ENCODE results near the gene GATB. TPM values are rescaled to one million over a fixed set of nuclear protein-coding genes. Genes with fewer than 3 reads are reported as not detected.

Gene GATB
- total RNA-seq, 1 experiment from 2014 or later = 21.2 TPM

GRCh38 chr4:151782296-151782695 lies 21.5 kb upstream of the GATB start:
- H3K23me2 ChIP-seq (ENCODE audit: insufficient read length, low read depth, low read length, poor library complexity, severe bottlenecking) = no peaks in the 10 kb centered on the region
- H3K27ac Mint-ChIP-seq = no peak overlapping the region

More at GRCh38 chr4:151782296-151782695, 21.5 kb upstream of the GATB start:
- H4K20me1 ChIP-seq (ENCODE audit: control insufficient read depth, insufficient read depth, insufficient read length) = no peaks in the 10 kb centered on the region
- H3K9ac ChIP-seq (ENCODE audit: extremely low read depth, insufficient read length, low read length) = no peak overlapping the region
- H2BK15ac ChIP-seq (ENCODE audit: low read depth, low read length) = no peak overlapping the region
- H3K79me1 ChIP-seq (ENCODE audit: insufficient read depth, low read depth, low read length, poor library complexity, severe bottlenecking) = no peaks in the 10 kb centered on the region
- H3K4me1 ChIP-seq (ENCODE audit: insufficient read depth, low read length) = peaks cover 4% of the 10 kb centered on the region; the same call in 1 of the 2 replicates
- no peak for DNase-seq
- H3K27me3 ChIP-seq (ENCODE audit: insufficient read depth, low read length) = no peaks in the 10 kb centered on the region
- no CpG with 5 or more reads among the region's 1 CpG for WGBS (ENCODE audit: extremely low coverage, insufficient read length, low lambda C conversion rate)
- no peak overlapping the region for H3K4me3 Mint-ChIP-seq
- no peak overlapping the region for H3K4me2 ChIP-seq (ENCODE audit: insufficient read depth, insufficient read length, low read length)
- H3T11ph ChIP-seq (ENCODE audit: low read length) = no peak overlapping the region
- H3K79me2 ChIP-seq (ENCODE audit: insufficient read depth, low read length) = no peaks in the 10 kb centered on the region
- no peak overlapping the region for H3K14ac ChIP-seq (ENCODE audit: insufficient read depth, low read length)
- no peak overlapping the region for H3K4ac ChIP-seq (ENCODE audit: low read depth, low read length)
- no peak overlapping the region for H2AK5ac ChIP-seq (ENCODE audit: insufficient read length, low read length)
- H3K18ac ChIP-seq (ENCODE audit: insufficient read length, low read depth, low read length) = no peak overlapping the region
- H2AFZ ChIP-seq (ENCODE audit: low read length) = no peak overlapping the region
- H3K4me1 Mint-ChIP-seq = peaks cover 41 to 45% of the 10 kb centered on the region in 2 experiments
- H2BK20ac ChIP-seq (ENCODE audit: low read depth, low read length, poor library complexity, severe bottlenecking) = no peak overlapping the region
- H2BK12ac ChIP-seq (ENCODE audit: insufficient read length, low read depth, low read length) = no peak overlapping the region
- no peak overlapping the region for H2BK5ac ChIP-seq (ENCODE audit: insufficient read length, low read length)
- TF ChIP-seq CTCF (conservative IDR thresholded peaks at IDR 0.05) = no peak
- no peak overlapping the region for H4K91ac ChIP-seq (ENCODE audit: insufficient read length, low read depth, low read length)
- no peak overlapping the region for H2BK120ac ChIP-seq (ENCODE audit: low read depth, low read length, poor library complexity, severe bottlenecking)
- no peak overlapping the region for H4K5ac ChIP-seq (ENCODE audit: insufficient read length, low read depth, low read length)
- no peak overlapping the region for H4K8ac ChIP-seq (replicated peaks; ENCODE audit: insufficient read length, low read depth, low read length)
- H3K9me3 ChIP-seq (ENCODE audit: control insufficient read depth, low read depth, low read length) = no peaks in the 10 kb centered on the region
- no peak overlapping the region for H3K56ac ChIP-seq (ENCODE audit: insufficient read length, low read depth, low read length)
- no peak overlapping the region for H3K27ac ChIP-seq (ENCODE audit: insufficient read length, low read depth, low read length)
- H3K36me3 Mint-ChIP-seq (ENCODE audit: insufficient read depth in 1 of 3, low read depth in 3 of 3) = peaks cover 0 to 30% (median 7%) of the 10 kb centered on the region in 3 experiments; a peak in 5 of 7 replicates
- peaks cover 0 to 7% of the 10 kb centered on the region in 2 experiments; a peak in 3 of 5 replicates for H3K9me3 Mint-ChIP-seq
- no peaks in the 10 kb centered on the region for H3K27me3 Mint-ChIP-seq (ENCODE audit: low read depth)
- H3K23ac ChIP-seq (ENCODE audit: insufficient read length, low read depth, low read length) = no peak overlapping the region

Data from H9 (cell line).